Mesenchymal stem cell (in vitro differentiated cells and primary cell): ENCODE results near the gene DCTN2.

Experiments used
- DNase-seq: peaks from one replicate; pipeline ENCODE4 v3.0.0-alpha.2; 2013
- H2AFZ ChIP-seq: one replicate; pipeline ENCODE4 v1.6.1; 2013; ENCODE audit warnings: low read depth, mild to moderate bottlenecking, control low read depth, inconsistent platforms, low read length, moderate library complexity
- H2AK5ac ChIP-seq: 2 replicates; pipeline ENCODE4 v1.6.1; 2013; ENCODE audit warnings: low read length, moderate library complexity, mild to moderate bottlenecking, inconsistent platforms; ENCODE audit not compliant: severe bottlenecking
- H2BK120ac ChIP-seq: one replicate; pipeline ENCODE4 v1.6.1; 2013; ENCODE audit warnings: low read depth, mild to moderate bottlenecking, inconsistent platforms, low read length, moderate library complexity
- H2BK12ac ChIP-seq, 2 experiments: one replicate each; pipeline ENCODE4 v1.6.1; 2013; ENCODE audit warnings: inconsistent platforms in 2 of 2, low read length in 2 of 2, mild to moderate bottlenecking in 2 of 2, moderate library complexity in 2 of 2, control low read depth in 1 of 2
- H2BK15ac ChIP-seq: one replicate; pipeline ENCODE4 v1.6.1; 2013; ENCODE audit warnings: mild to moderate bottlenecking, low read depth, inconsistent platforms; ENCODE audit not compliant: poor library complexity, severe bottlenecking
- H2BK5ac ChIP-seq: 2 replicates; pipeline ENCODE4 v1.6.1; 2013; ENCODE audit warnings: low read depth, mild to moderate bottlenecking, low read length, control low read depth, inconsistent platforms; ENCODE audit not compliant: poor library complexity, severe bottlenecking
- H3K14ac ChIP-seq, 2 experiments: one replicate each; pipeline ENCODE4 v1.6.1; 2013; ENCODE audit warnings: inconsistent platforms in 2 of 2, low read length in 2 of 2, control low read depth in 1 of 2, mild to moderate bottlenecking in 1 of 2, moderate library complexity in 1 of 2
- H3K18ac ChIP-seq, 2 experiments: one replicate each; pipeline ENCODE4 v1.6.1; 2013; ENCODE audit warnings: inconsistent platforms in 2 of 2, low read length in 2 of 2, control low read depth in 1 of 2, low read depth in 1 of 2, mild to moderate bottlenecking in 1 of 2
- H3K23ac ChIP-seq, 2 experiments: one replicate each; pipeline ENCODE4 v1.6.1; 2013; ENCODE audit warnings: inconsistent platforms in 2 of 2, low read length in 2 of 2, mild to moderate bottlenecking in 2 of 2, moderate library complexity in 2 of 2, control low read depth in 1 of 2
- H3K27ac ChIP-seq: 2 replicates; pipeline ENCODE4 v1.5.1; 2013; ENCODE audit warnings: mild to moderate bottlenecking, moderate library complexity, low read length, control low read depth, inconsistent platforms; ENCODE audit not compliant: poor library complexity, severe bottlenecking
- H3K27me3 ChIP-seq, 2 experiments: 2 replicates each; pipeline versions ENCODE4 v1.6.1 to v1.7.0; 2013; ENCODE audit warnings: low read length in 2 of 2, mild to moderate bottlenecking in 2 of 2, moderate library complexity in 2 of 2, control low read depth in 1 of 2, inconsistent platforms in 1 of 2; ENCODE audit not compliant: control insufficient read depth in 1 of 2, insufficient read depth in 1 of 2
- H3K36me3 ChIP-seq, 2 experiments: 2 replicates each; pipeline versions ENCODE4 v1.6.1 to v1.7.0; 2013; ENCODE audit warnings: low read length in 2 of 2, control low read depth in 1 of 2, inconsistent platforms in 1 of 2, low read depth in 1 of 2, mild to moderate bottlenecking in 1 of 2; ENCODE audit not compliant: insufficient read depth in 2 of 2, control insufficient read depth in 1 of 2
- H3K4ac ChIP-seq, 2 experiments: one replicate each; pipeline ENCODE4 v1.6.1; 2013; ENCODE audit warnings: inconsistent platforms in 2 of 2, low read length in 2 of 2, mild to moderate bottlenecking in 2 of 2, moderate library complexity in 2 of 2, control low read depth in 1 of 2, low read depth in 1 of 2
- H3K4me1 ChIP-seq: 2 replicates; pipeline ENCODE4 v1.6.1; 2013; ENCODE audit warnings: low read depth, low read length, control low read depth; ENCODE audit not compliant: control insufficient read depth, insufficient read depth
- H3K4me2 ChIP-seq: 2 replicates; pipeline ENCODE4 v1.6.1; 2013; ENCODE audit warnings: low read length, mild to moderate bottlenecking, inconsistent platforms; ENCODE audit not compliant: poor library complexity, severe bottlenecking
- H3K4me3 ChIP-seq, 2 experiments: 2 replicates each; pipeline versions ENCODE4 v1.5.1 to v1.7.0; 2013; ENCODE audit warnings: low read length in 2 of 2, mild to moderate bottlenecking in 2 of 2, control low read depth in 1 of 2, low read depth in 1 of 2; ENCODE audit not compliant: insufficient read depth in 1 of 2
- H3K79me1 ChIP-seq: replicated peaks from 2 replicates; pipeline ENCODE4 v1.6.1; 2013; ENCODE audit warnings: mild to moderate bottlenecking, control low read depth, low read length, inconsistent platforms; ENCODE audit not compliant: poor library complexity, severe bottlenecking
- H3K9ac ChIP-seq: 2 replicates; pipeline ENCODE4 v1.7.0; 2013; ENCODE audit warnings: mild to moderate bottlenecking, low read length, moderate library complexity
- H3K9me3 ChIP-seq: 2 replicates; pipeline ENCODE4 v1.7.0; 2013; ENCODE audit warnings: mild to moderate bottlenecking, low read length; ENCODE audit not compliant: control insufficient read depth
- H4K8ac ChIP-seq: one replicate; pipeline ENCODE4 v1.6.1; 2013; ENCODE audit warnings: inconsistent platforms, mild to moderate bottlenecking, low read length, moderate library complexity
- H4K91ac ChIP-seq: one replicate; pipeline ENCODE4 v1.6.1; 2013; ENCODE audit warnings: mild to moderate bottlenecking, low read length, inconsistent platforms
- WGBS: methylation state at CpG from one replicate; pipeline ENCODE4 v1.1.7; 2013; ENCODE audit warnings: mixed read lengths; 5-methylcytosine and 5-hydroxymethylcytosine counted together

The DCTN2 gene

GRCh38 chr12:57586832-57587429 lies 39.9 kb upstream of the DCTN2 start:
- 81% methylated on average over 3 of the region's 3 CpGs for WGBS
- peaks cover 39 to 85% of the 10 kb centered on the region in 2 experiments for H3K27me3 ChIP-seq
- no peak overlapping the region for H2BK12ac ChIP-seq
- H2AK5ac ChIP-seq = no peak overlapping the region
- peaks cover 0 to 3% of the 10 kb centered on the region in 2 experiments for H3K36me3 ChIP-seq
- no peak overlapping the region for H2BK5ac ChIP-seq
- no peak overlapping the region for H4K91ac ChIP-seq
- no peaks in the 10 kb centered on the region for H3K9me3 ChIP-seq
- no peak overlapping the region for H4K8ac ChIP-seq
- H3K27ac ChIP-seq = no peak overlapping the region
- no peak overlapping the region for H3K14ac ChIP-seq
- no peak overlapping the region for H3K23ac ChIP-seq
- DNase-seq = no peak
- no peak overlapping the region for H3K18ac ChIP-seq
- peaks cover 9% of the 10 kb centered on the region for H3K4me1 ChIP-seq
- peaks cover 12% of the 10 kb centered on the region for H3K79me1 ChIP-seq
- H2BK120ac ChIP-seq = no peak overlapping the region
- no peak overlapping the region for H2BK15ac ChIP-seq
- no peak overlapping the region for H3K9ac ChIP-seq
- H3K4me2 ChIP-seq = no peak overlapping the region
- H3K4me3 ChIP-seq = no peak overlapping the region
- no peak overlapping the region for H3K4ac ChIP-seq
- no peak overlapping the region for H2AFZ ChIP-seq

GRCh38 chr12:57586128-57586527 lies 39.1 kb upstream of the DCTN2 start:
- peaks cover 0 to 8% of the 10 kb centered on the region in 2 experiments for H3K36me3 ChIP-seq
- no peaks in the 10 kb centered on the region for H3K9me3 ChIP-seq
- no peak for DNase-seq
- H3K14ac ChIP-seq = no peak overlapping the region
- no peak overlapping the region for H3K4ac ChIP-seq
- H2AFZ ChIP-seq = no peak overlapping the region
- peaks cover 39 to 83% of the 10 kb centered on the region in 2 experiments for H3K27me3 ChIP-seq
- no peak overlapping the region for H2BK15ac ChIP-seq
- H3K79me1 ChIP-seq = peaks cover 4% of the 10 kb centered on the region
- peaks cover 2% of the 10 kb centered on the region for H3K4me1 ChIP-seq
- no peak overlapping the region for H3K23ac ChIP-seq
- H2AK5ac ChIP-seq = no peak overlapping the region
- no peak overlapping the region for H3K4me2 ChIP-seq
- WGBS = 100% methylated on average over 2 of the region's 3 CpGs
- H4K8ac ChIP-seq = no peak overlapping the region
- no peak overlapping the region for H4K91ac ChIP-seq
- H2BK5ac ChIP-seq = no peak overlapping the region
- no peak overlapping the region for H2BK120ac ChIP-seq
- no peak overlapping the region for H3K9ac ChIP-seq
- H3K27ac ChIP-seq = no peak overlapping the region
- no peak overlapping the region for H3K18ac ChIP-seq
- no peak overlapping the region for H2BK12ac ChIP-seq
- H3K4me3 ChIP-seq = no peak overlapping the region

DNA sequence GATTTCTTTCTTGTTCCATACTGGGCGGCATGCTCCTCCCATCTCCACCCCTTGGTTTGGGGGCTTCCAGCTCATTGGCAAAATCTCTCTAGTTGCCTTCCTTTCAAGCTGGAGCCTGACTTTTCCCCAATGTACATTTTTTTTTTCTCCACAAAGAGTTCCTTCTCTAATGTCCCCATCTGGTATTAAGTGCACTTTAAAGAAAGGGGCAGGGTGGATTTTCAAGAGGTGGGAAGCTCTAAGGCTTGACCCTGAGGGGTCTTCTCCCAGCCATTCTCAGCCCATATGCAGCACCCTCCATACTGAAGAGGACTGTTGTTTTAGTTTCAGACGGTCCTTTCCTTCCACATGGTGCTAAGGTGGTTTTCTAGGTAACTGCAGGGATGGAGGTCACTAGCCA lies 38.2 kb upstream of the DCTN2 start:
- Histone ChIP-seq H3K9me3 (no peaks in the 10 kb centered on the region), H2AFZ (no peak overlapping the region), H3K4me2 (no peak overlapping the region), H2BK12ac (no peak overlapping the region), H3K36me3 (peaks cover 0 to 11% of the 10 kb centered on the region in 2 experiments), H2AK5ac (no peak overlapping the region), H3K4ac (no peak overlapping the region), H4K8ac (peak overlapping the region; percentile 15), H2BK15ac (no peak overlapping the region), H3K9ac (no peak overlapping the region), H2BK120ac (no peak overlapping the region), H3K27ac (no peak overlapping the region), H2BK5ac (no peak overlapping the region), H3K4me3 (no peak overlapping the region), H3K14ac (no peak overlapping the region), H3K27me3 (peaks cover 45 to 82% of the 10 kb centered on the region in 2 experiments), H3K18ac (no peak overlapping the region), H3K79me1 (no peaks in the 10 kb centered on the region), H3K4me1 (no peaks in the 10 kb centered on the region), H3K23ac (no peak overlapping the region), H4K91ac (no peak overlapping the region)
- no peak for DNase-seq
- 88% methylated on average over 2 of the region's 2 CpGs for WGBS

DNA sequence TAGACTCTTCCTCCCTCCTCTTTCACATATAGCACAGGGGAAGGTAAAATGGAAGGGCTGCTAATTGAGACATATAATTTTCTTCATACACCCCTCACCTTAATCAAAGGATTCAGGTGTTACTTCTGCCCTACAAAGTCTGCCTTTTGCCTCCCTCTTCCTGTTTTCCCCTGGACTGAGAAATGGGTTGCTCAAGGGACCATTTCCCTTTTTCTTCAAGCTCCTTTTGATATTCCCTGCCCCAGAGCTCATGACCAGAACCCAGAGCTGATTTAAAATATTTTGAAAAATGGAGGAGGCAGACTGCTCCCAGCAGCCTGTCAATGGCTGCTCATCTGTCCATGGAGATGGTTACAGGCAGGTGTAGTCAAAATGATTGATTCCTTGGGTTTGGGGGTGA lies 37.7 kb upstream of the DCTN2 start:
- Histone ChIP-seq H3K23ac (no peak overlapping the region), H3K14ac (no peak overlapping the region), H3K36me3 (peaks cover 0 to 11% of the 10 kb centered on the region in 2 experiments), H4K8ac (no peak overlapping the region), H2AK5ac (no peak overlapping the region), H4K91ac (no peak overlapping the region), H2BK120ac (no peak overlapping the region), H2BK15ac (no peak overlapping the region), H3K18ac (no peak overlapping the region), H2AFZ (no peak overlapping the region), H3K27me3 (peaks cover 45 to 81% of the 10 kb centered on the region in 2 experiments), H3K79me1 (no peaks in the 10 kb centered on the region), H3K4ac (no peak overlapping the region), H2BK12ac (no peak overlapping the region), H3K4me2 (no peak overlapping the region), H3K4me1 (no peaks in the 10 kb centered on the region), H2BK5ac (no peak overlapping the region), H3K27ac (no peak overlapping the region), H3K9me3 (no peaks in the 10 kb centered on the region), H3K9ac (no peak overlapping the region), H3K4me3 (no peak overlapping the region)
- DNase-seq = no peak
